Activated CD4-positive, alpha-beta T cell treated with anti-CD3 and anti-CD28 coated beads for 1 hour (primary cell): ENCODE measurements around the gene PRIM2.
"Not testable (repeated sequence)": the region's sequence is repeated elsewhere in the genome, so short reads cannot be mapped to it uniquely, and the experiment has no call there.

Experiments
- DNase-seq: peaks from one replicate; pipeline ENCODE4 v3.0.0-alpha.2; 2020

PRIM2 gene, protein sequence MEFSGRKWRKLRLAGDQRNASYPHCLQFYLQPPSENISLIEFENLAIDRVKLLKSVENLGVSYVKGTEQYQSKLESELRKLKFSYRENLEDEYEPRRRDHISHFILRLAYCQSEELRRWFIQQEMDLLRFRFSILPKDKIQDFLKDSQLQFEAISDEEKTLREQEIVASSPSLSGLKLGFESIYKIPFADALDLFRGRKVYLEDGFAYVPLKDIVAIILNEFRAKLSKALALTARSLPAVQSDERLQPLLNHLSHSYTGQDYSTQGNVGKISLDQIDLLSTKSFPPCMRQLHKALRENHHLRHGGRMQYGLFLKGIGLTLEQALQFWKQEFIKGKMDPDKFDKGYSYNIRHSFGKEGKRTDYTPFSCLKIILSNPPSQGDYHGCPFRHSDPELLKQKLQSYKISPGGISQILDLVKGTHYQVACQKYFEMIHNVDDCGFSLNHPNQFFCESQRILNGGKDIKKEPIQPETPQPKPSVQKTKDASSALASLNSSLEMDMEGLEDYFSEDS

DNA sequence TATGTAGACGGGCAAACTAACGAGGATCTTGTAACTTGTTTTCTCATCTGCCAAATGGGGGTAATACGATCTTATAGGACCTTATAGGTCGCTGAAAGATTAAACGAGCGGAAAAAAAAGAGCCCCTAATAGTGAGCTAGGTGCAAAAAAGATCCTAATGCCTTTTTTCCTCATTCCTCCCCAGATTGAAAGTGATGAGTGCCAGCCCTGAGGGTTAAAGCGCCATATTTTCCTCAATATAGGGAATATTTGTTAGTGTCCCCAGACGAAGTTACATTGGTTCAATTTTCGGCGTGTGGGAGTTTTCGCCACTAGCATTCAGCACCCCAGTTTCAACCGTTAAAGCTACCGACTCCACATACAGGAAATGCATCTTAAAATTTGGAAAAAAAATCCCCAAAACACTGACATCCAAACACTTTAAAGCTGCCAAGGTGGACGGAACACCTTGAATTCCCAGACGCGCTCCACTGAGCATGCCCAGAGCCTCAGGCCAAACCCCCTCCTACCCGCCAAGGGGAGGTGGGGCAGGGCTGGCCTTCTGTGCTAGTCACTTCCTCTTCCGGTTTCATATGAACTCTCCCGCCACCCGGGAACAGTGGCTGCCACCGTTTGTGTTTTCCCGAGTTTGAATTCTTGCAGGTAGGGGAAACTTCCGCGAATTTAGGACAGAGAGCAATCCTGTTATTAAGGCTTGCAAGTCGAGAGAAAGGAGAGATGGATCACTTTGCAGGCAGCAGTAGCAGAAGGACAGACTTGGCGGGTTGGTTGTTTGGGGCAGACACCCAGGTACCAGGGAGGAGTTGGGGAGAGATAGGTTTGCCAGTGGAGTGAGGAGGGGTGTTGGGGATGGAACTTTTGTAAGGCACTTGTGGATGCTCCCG lies at the start of gene PRIM2:
Gene PRIM2, plus strand, starts transcription at position 571 of the 884 bp plus-strand sequence. CDS start 816 bp downstream, outside the sequence.
- peak; percentile 71 for DNase-seq

DNA sequence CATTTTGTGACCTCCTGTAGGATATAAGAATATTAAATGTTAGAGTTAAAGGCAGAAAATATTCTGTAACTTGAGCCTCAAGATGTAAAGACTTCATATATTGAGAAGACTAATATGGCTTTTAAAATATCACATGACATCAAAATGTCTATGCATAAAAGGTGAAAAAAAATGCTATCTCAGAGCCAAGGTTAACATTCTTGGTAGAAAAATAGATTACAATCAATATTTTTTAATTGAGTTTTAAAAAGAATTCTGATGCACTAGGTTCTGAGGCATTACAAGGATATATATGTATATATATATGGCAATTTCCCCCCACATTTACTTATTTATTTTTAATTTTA lies 49.2 kb upstream of the PRIM2 start:
- DNase-seq: no peak

DNA sequence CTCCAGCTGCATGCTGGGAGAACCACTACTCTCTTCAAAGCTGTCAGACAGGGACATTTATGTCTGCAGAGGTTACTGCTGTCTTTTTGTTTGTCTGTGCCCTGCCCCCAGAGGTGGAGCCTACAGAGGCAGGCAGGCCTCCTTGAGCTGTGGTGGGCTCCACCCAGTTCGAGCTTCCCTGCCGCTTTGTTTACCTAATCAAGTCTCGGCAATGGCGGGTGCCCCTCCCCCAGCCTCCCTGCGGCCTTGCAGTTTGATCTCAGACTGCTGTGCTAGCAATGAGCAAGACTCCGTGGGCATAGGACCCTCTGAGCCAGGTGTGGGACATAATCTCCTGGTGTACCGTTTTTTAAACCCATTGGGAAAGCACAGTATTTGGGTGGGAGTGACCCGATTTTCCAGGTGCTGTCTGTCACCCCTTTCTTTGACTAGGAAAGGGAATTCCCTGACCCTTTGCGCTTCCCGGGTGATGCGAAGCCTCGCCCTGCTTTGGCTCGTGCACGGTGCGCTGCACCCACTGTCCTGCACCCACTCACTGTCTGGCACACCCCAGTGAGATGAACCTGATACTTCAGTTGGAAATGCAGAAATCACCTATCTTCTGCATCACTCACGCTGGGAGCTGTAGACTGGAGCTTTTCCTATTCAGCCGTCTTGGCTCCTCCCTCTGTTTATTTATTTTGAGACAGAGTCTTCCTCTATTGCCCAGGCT lies 43.2 kb upstream of the PRIM2 start:
- not testable (repeated sequence) for DNase-seq

DNA sequence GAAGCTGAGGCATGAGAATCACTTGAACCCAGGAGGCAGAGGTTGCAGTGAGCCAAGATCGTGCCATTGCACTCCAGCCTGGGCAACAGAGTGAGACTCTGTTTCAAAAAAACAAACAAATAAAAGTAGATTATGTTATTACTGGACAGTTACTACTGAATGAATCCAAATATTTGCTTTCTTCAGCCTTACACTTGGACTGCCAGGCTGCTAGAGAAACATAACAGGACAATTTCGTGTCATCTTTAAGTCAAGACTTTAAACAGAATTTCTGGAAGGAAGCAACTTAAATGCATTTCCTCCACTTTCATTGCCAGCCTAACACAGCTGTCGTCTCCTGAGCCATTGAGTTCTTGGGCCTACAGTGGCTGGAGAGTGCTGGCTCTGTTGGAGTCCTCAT lies 42.0 kb upstream of the PRIM2 start:
- no peak for DNase-seq

DNA sequence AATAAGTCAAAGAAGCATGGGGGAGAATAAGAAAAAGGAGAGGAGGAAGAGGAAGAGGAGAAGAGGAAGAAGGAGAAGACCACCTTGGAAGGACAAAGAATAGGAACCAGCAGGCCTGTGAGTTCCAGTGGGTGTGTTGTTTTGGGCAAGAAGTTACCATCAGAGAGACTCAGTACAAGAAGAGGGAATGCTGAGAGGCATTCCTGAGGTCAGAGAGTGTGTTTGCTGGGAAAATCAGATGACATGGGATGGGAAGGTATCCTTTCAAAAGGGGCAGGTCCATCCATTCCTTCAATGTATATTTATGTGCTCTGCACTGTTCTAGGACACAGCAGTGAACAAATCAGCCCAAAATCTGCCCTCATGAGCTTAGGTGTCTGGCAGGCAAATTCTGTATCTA lies 40.5 kb upstream of the PRIM2 start:
- no peak for DNase-seq

DNA sequence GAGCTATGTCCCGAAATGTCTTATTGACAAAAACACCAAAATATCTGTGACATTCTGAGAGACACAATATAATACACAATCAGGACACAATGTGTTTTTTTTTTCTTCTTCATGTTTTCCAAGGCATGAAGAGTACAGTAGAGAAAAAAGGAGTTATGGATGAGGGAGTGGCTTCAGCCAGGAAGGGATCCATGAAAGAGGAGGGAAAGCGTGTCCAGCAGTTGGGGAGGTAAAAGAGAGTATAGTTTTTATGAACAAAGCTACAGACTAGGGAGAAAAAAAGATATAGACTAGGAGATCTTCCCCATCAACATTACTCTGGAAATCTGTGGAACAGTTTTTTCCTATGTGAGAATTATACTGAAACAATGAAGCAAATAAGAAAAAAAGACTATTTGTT lies 38.9 kb upstream of the PRIM2 start:
- no peak for DNase-seq

DNA sequence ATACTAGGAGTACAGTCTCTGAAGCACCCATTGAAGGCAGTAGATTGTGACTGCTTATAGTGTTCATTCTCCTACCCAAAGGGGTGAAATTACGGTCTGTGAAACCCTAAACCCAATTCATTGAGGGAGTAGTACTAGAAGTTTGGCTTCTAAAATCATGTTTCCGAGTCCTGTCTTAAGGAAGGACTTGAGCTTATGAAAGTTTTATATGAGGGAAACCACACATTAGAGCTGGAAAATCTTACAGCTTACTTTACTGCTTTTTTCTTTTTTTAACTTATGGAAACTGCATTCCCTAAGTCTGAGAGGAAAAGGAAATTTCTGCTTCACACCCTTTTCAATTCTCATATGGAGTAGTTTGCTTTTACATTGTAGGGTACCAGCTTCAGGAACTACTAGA lies 38.4 kb upstream of the PRIM2 start:
- no peak for DNase-seq

DNA sequence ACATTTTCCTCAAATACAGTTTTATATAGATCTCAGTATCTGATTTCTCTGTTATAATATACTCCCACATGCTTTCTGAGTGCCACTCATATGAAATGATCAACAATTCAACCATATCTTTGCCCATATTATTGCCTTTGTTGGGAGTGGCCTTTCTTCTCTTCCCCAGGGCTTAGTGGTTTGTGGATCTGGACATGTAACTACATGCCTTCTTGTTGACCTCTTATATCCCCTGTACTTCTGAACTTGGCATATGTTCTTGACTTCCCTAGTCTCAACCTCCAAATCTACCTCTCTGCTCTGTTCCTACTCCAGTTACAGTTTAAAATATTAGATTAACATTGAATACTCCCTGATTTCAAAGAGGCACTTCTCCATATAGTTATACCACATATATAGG lies 34.3 kb upstream of the PRIM2 start:
- no peak for DNase-seq

DNA sequence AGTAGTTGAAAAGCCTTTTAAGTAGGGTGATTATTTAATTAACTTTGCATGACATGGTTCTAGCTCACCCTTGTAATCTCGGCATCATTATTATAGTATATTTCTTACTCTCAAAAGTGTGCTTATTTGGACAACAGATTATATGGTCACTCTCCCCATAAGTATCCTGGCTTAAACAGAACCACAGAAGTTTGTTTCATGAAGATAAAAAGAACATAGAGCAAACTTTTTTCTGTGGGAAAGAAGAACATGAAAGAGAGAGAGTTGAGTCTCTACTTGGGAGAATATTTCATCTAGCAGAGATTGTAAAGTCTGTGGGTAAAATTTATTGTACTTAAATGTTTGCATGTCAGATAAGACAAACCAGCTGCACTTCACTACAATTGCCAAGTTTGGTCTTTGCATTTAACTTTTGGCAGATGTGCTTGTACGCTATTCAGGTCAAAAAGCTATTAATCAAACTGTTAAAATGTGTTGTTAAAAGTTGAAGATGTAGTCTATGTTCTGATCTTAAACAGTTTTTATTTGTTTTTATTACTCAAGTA lies 33.4 kb upstream of the PRIM2 start:
- DNase-seq: no peak

DNA sequence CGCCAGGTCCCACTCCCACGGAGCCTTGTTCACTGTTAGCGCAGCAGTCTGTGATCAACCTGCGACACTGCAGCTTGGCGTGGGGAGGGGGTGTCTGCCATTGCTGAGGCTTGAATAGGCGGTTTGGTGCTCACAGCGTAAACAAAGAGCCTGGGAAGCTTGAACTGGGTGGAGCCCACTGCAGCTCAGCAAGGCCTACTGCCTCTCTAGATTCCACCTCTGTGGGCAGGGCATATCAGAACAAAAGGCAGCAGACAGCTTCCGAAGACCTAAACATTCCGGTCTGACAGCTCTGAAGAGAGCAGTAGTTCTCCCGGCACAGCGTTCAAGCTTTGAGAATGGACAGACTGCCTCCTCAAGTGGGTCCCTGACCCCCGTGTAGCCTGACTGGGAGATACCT lies 29.3 kb upstream of the PRIM2 start:
- not testable (repeated sequence) for DNase-seq

DNA sequence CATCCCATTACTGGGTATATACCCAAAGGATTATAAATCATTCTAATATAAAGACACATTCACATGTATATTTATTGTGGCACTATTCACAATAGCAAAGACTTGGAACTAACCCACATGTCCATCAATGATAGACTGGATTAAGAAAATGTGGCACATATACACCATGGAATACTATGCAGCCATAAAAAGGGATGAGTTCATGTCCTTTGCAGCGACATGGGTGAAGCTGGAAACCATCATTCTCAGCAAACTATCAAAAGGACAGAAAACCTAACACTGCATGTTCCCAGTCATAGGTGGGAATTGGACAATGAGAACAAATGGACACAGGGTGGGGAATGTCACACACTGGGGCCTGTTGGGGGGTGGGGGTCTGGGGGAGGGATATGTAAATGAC lies 24.0 kb upstream of the PRIM2 start:
- DNase-seq: not testable (repeated sequence)

DNA sequence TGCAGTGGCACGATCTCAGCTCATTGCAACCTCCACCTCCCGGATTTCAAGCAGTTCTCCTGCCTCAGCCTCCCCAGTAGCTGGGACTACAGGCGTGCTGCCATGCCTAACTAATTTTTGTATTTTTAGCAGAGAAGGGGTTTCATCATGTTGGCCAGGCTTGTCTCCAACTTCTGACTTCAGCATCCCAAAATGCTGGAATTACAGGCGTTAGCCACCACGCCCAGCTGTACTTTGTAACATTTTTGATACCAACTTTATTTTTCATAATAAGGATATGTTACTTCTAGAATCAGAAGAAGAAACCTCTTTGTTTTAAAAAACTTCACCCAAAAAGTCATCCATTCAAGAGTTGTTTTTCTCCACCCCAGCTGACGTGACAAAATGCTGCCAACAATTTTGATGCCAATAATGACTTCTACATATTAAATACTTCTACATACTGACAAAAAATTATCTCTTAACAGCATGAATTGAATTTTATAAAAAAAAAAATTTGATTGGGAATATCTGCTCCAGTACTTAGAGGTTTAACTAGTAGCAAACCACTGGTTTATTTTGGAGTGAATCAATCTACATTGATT lies 22.5 kb upstream of the PRIM2 start:
- DNase-seq: no peak

DNA sequence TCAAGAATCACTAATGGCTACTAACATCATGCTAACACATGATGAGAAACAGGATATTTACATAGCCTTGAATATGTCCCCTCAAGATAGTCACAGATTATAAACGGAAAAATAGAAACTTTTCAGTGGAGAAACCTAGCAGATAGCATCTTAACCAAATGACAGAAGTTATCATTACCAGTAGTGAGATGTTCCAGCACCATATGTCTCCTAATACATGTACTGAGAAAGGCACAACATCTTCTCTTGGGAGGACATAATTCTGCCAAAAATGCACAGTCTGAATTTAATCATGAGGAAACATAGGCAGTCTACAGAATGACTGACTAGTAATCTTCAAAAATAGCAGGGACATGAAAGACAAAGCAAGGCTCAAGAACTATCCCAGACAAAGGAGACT lies 19.9 kb upstream of the PRIM2 start:
- no peak for DNase-seq

DNA sequence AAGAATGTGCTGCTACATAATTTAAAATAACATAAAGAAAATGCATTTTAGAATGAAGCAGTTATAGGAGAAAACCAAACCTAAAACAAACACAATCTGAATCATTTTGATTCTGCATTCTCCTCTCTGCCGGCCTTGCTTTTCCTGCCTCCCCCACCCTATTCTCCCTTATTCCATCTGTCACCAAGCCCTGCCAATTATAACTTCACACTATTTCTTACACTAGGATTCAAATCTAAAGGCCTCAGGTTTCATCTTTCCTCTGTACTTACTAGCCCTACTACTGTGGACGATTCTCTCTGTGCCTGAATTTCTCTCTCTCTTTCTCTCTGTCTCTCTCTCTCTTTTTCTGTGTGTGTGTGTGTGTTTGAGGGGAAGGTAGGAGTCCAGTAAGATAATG lies 18.7 kb upstream of the PRIM2 start:
- DNase-seq: no peak

DNA sequence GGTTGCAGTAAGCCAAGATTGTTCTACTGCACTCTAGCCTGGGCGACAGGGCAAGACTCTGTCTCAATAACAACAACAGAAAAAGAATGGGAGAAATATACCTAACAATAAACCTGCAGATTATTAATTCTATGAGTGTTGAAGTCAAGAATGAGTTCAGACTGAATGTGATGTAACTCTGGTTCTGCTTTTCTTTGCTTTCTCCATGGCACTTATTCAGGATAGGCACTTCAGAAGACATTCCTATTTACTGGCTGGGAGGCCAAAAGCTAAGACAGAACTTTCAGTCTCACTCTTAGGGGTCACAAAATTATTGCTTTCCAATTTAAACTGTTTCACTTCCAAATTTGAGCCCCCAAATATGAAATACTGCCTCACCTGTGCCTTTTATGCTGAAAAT lies 15.7 kb upstream of the PRIM2 start:
- no peak for DNase-seq

DNA sequence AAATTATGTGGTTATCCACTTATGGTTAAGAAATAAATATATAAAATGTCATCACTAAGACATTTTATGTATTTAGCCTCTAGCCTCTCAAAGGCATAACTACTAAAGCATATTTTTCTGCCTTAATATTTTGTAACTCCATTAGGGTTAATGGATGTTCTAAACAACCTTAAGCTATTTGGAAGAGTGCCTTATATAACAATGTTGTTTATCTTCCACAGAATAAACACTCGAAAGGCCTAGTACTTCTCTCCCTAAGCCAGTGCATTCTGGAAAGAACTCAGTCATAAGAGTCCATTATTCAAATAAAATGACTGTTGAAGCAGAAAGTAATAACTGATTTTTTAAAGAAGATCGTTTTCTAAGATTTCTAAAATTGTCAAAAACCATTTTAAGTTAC lies 15.0 kb upstream of the PRIM2 start:
- no peak for DNase-seq

DNA sequence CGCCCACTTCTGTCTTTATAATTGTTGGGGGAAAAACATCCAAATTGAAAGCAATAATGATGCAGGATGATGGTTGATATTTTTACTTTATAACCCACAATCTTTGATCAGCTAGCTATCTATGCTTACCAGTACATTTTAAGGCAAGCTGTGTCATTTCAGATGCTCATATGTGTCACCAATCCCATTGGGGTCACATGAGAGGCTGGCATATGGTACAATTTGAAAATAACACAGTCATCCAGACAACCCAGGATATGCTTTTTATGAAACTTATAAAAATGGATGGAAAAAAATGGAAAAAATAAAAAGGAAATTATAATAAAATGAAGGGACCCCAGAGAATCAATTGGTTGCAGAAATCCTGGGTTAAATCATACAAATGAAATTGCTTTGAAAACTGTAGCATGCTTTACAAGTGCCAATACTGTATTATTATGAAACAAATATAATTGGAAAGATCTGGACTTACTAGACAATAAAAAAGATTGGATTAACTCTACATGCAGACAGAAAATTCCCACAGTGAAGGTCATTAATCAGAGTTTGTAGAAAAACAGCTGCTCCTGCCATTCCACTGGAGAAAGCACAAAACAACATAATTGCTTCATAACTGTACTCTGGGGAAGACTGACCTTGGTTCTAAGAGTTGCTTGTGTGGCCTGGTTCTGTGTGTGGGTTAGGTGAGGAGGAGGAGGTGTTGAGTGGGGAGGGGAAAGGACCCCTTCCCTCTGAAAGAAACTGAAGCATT lies 13.3 kb upstream of the PRIM2 start:
- no peak for DNase-seq

DNA sequence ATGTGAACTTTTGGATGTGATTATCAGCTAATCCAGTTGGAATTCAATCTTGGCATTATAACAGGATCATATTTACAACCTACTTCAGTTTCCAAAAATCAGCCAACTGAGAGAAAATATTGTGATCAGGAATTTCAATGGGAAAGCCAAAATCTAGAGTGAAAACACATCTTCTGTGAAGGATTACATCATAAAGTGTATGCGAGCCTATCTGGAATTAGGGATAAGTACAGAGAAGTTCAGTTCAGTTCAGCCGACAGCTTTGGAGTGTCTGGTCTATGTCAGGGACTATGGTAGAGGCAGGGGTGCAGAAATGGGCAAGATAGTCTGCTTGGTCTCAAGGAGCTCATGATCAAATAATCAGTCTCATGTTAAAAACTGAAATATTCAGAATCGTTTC lies 12.3 kb upstream of the PRIM2 start:
- no peak for DNase-seq

DNA sequence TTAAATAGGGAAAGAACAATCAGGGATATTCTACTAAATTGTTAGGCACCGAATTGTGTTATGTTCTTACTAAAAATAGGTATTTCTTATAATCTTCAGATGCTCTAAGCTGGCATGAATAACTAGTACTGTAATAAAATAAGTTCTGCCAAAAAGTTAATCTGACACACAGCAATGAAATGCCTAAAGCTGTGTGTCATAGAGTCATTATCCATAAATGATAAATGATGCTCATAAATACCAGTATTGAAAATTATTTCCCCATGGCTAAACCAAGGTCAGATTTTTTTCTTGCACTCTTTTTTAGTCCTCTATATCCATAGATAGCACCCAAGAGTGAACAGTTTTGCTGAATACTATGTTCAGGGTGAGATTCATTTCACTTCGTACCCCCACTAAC lies 11.7 kb upstream of the PRIM2 start:
- DNase-seq: no peak

DNA sequence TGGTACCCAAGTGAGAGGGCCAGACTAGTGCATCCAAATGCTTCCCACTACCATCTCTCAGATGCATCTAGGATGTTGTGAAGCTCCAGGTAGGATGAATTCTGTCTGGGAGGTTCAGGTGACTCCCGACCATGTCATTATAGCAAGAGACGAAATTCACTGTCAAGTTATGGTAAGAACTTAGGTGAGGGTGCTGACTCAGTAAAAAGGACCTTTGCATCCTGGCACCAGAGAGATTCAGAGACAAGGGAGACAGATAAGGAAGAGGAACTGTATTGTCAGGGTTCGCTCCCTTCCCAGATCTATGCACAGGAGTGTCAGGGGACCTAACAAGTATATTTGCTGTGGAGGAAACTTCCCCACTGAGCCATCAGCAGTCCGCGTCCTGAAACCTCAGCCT lies 11.2 kb upstream of the PRIM2 start:
- no peak for DNase-seq

DNA sequence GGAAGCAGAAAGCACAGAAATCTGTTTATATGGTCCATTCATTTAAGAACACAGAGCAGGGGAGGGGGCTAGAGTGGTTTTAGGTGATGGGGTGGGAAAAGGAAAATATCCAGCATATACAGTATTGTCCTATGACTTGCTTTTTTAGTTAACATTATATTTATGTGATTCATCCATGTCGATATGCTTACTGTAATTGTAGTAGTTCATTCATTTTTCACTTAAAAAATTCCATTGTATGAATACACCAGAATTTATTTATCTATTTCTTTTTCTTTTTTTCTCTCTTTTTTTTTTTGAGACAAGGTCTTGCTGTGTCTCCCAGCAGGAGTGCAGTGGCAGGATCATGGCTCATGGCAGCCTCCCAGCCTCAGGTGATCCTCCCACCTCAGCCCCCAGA lies 9.6 kb upstream of the PRIM2 start:
- DNase-seq: no peak

DNA sequence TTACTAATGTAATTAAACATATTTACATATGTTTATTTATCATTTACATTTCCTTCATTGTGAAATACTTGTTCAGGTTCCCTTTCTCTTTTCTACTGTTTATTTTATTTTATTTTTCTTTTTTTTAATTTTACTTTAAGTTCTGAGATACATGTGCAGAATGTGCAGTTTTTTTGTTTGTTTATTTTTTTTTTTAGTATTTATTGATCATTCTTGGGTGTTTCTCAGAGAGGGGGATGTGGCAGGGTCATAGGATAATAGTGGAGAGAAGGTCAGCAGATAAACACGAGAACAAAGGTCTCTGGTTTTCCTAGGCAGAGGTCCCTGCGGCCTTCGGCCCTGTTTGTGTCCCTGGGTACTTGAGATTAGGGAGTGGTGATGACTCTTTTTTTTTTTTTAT lies 8.7 kb upstream of the PRIM2 start:
- not testable (repeated sequence) for DNase-seq
